Measurements from ENCODE around the gene C8G. TPM values are rescaled to one million over a fixed set of nuclear protein-coding genes. Genes with fewer than 3 reads are reported as not detected.

C8G gene
- total and polyA plus RNA-seq, 9 of the 15 experiments (the other 6 are each of a cell fraction or from before 2014, with no cell fraction given) = 0.35 to 5.9 (median 2.7) TPM; not detected in 2

DNA sequence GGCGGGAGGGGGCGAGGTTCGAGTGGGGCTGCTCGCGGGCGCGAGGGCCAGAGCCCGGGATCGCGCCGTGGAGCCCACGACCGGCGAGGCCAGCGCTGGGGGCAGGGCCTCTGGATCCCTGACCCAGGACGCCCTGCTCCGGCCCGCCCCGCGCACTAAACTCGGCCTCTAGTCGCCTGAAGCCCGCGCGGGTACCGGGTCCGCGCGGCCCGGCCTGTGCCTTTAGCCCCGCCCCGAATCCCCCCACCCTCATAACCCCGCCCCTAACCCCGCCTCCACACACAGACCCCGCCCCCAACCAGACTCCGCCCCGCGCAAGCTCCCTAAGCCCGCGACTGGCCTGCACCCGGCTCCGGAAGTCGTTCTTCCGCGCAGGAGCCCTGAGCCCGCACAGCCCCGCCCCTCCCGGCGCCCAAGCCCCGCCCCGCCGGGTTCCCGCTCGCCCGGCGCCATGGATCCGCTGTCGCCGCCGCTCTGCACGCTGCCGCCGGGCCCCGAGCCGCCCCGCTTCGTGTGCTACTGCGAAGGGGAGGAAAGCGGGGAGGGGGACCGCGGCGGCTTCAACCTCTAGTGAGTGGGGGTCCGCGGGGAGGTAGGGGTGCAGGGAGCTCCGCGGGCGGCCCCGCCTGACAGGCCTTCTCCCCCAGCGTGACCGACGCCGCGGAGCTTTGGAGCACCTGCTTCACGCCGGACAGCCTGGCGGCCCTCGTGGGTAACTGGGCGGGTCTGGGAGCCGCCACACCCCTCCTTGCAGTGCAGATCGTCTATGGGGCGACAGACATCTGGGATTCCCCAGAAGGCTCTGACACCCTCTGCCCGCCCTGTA is 47.2 kb downstream of the C8G start, which contains the start of gene PAXX (continued):
- TF ChIP-seq, protein P1, sequence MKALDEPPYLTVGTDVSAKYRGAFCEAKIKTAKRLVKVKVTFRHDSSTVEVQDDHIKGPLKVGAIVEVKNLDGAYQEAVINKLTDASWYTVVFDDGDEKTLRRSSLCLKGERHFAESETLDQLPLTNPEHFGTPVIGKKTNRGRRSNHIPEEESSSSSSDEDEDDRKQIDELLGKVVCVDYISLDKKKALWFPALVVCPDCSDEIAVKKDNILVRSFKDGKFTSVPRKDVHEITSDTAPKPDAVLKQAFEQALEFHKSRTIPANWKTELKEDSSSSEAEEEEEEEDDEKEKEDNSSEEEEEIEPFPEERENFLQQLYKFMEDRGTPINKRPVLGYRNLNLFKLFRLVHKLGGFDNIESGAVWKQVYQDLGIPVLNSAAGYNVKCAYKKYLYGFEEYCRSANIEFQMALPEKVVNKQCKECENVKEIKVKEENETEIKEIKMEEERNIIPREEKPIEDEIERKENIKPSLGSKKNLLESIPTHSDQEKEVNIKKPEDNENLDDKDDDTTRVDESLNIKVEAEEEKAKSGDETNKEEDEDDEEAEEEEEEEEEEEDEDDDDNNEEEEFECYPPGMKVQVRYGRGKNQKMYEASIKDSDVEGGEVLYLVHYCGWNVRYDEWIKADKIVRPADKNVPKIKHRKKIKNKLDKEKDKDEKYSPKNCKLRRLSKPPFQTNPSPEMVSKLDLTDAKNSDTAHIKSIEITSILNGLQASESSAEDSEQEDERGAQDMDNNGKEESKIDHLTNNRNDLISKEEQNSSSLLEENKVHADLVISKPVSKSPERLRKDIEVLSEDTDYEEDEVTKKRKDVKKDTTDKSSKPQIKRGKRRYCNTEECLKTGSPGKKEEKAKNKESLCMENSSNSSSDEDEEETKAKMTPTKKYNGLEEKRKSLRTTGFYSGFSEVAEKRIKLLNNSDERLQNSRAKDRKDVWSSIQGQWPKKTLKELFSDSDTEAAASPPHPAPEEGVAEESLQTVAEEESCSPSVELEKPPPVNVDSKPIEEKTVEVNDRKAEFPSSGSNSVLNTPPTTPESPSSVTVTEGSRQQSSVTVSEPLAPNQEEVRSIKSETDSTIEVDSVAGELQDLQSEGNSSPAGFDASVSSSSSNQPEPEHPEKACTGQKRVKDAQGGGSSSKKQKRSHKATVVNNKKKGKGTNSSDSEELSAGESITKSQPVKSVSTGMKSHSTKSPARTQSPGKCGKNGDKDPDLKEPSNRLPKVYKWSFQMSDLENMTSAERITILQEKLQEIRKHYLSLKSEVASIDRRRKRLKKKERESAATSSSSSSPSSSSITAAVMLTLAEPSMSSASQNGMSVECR (CRISPR knock-in tag; IDR thresholded peaks at IDR 0.05) = peak; percentile 95
- no peak for TF ChIP-seq SMC3 (conservative IDR thresholded peaks at IDR 0.05; ENCODE audit: insufficient read depth, low read depth, low read length)
- no peak for TF ChIP-seq BCOR (IDR thresholded peaks at IDR 0.05)
- TF ChIP-seq TBP (optimal IDR thresholded peaks at IDR 0.05; ENCODE audit: low read depth, low read length) = no peak
- 0 out of 2 replicates have a peak, but pooled peaks have one; percentile 9 for TF ChIP-seq ZNF57 (CRISPR knock-in tag; IDR thresholded peaks at IDR 0.05)
- no peak for TF ChIP-seq SIX5 (IDR thresholded peaks at IDR 0.05; ENCODE audit: borderline replicate concordance in 1 of 2, insufficient read depth in 1 of 2, low read depth in 1 of 2, low read length in 2 of 2)
- TF ChIP-seq PCBP2 (IDR thresholded peaks at IDR 0.05; ENCODE audit: low read depth, low read length, poor library complexity, severe bottlenecking) = no peak
- TF ChIP-seq ZNF24 (IDR thresholded peaks at IDR 0.05) = no peak
- TF ChIP-seq ZNF512 (tag; IDR thresholded peaks at IDR 0.05) = no peak
- TF ChIP-seq HMGXB4 (CRISPR knock-in tag; IDR thresholded peaks at IDR 0.05) = 0 out of 2 replicates have a peak, but pooled peaks have one; percentile 40
- TF ChIP-seq, protein P2, sequence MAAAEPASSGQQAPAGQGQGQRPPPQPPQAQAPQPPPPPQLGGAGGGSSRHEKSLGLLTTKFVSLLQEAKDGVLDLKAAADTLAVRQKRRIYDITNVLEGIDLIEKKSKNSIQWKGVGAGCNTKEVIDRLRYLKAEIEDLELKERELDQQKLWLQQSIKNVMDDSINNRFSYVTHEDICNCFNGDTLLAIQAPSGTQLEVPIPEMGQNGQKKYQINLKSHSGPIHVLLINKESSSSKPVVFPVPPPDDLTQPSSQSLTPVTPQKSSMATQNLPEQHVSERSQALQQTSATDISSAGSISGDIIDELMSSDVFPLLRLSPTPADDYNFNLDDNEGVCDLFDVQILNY (CRISPR knock-in tag; IDR thresholded peaks at IDR 0.05) = peak; percentile 62; the same call in 1 of the 2 replicates
- peak; percentile 47; the same call in 1 of the 2 replicates for TF ChIP-seq MTA1 (IDR thresholded peaks at IDR 0.05; ENCODE audit: borderline replicate concordance)
- TF ChIP-seq, protein P3, sequence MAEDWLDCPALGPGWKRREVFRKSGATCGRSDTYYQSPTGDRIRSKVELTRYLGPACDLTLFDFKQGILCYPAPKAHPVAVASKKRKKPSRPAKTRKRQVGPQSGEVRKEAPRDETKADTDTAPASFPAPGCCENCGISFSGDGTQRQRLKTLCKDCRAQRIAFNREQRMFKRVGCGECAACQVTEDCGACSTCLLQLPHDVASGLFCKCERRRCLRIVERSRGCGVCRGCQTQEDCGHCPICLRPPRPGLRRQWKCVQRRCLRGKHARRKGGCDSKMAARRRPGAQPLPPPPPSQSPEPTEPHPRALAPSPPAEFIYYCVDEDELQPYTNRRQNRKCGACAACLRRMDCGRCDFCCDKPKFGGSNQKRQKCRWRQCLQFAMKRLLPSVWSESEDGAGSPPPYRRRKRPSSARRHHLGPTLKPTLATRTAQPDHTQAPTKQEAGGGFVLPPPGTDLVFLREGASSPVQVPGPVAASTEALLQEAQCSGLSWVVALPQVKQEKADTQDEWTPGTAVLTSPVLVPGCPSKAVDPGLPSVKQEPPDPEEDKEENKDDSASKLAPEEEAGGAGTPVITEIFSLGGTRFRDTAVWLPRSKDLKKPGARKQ (CRISPR knock-in tag; IDR thresholded peaks at IDR 0.05) = no peak
- no peak for TF ChIP-seq MCM7 (IDR thresholded peaks at IDR 0.05)
